Epithelial cell of proximal tubule (primary cell): Measurements from ENCODE around the gene EXOC8. TPM values are rescaled to one million over a fixed set of nuclear protein-coding genes. Genes with fewer than 3 reads are reported as not detected.

Source experiments
- DNase-seq: peaks from one replicate; pipeline ENCODE4 v3.0.0-alpha.2; 2011; ENCODE audit warnings: low read depth
- H3K4me3 ChIP-seq: 2 replicates; pipeline ENCODE4 v1.5.1; 2011; ENCODE audit warnings: low read depth, mild to moderate bottlenecking, low read length
- CTCF ChIP-seq: conservative IDR thresholded peaks from 2 replicates; pipeline ENCODE4 v1.5.1; 2012; ENCODE audit warnings: low read depth, mild to moderate bottlenecking, low read length
- total RNA-seq: library from RNA; depleted of rRNA; stranded (reverse); fragments of >200 nt; gene quantifications from 2 replicates; pipeline ENCODE4 v1.2.3, GENCODE V29; 2015

The EXOC8 gene
- total RNA-seq: 6.7 and 8.1 TPM in 2 replicates

DNA sequence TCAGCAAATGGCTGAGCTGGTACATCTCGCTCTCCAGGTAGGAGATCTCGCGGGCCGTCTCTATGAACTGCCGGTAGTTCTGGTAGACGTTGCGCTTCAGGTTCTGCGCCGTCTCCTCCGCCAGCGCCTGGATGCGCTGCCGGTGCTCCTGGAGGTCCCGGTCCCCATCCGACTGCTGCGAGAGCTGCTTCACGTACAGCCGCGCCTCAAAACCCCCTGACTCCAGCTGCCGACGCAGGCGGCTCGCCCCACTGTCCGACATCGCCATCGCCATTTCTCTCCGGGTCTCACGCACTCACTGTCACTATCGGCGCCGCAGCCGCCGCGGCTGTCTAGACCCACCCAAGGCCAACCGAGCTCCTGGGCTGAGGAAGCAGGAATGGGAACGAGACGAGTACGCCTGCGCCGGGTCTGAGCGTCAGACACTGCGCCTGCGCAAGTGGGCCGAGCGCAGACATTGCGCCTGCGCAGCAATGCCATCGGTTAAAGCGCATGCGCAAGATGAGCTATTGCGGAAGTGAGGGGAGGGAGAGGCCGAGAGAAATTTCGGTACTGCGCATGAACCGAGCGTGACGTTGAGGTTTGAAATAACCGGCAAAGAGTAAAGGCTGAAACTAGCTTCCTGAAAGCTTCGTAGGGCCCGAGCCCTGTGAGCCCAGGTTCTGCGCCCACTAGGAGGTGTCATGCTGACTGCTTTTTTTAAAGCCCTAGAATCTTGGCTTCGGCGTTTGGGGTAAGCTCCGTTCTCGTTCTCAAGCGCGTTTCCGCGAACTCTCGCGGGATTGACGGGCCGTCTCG lies at the start of gene EXOC8:
Gene EXOC8, minus strand, starts transcription at position 381 of the 798 bp plus-strand sequence. Its CDS starts 107 bp downstream, at position 274.
- peak; percentile 70 for DNase-seq
- TF ChIP-seq CTCF: no peak
- H3K4me3 ChIP-seq: peak within 1 kb of the TSS; percentile 83

- no peak for TF ChIP-seq CTCF
- no peak for DNase-seq
- no peak overlapping the region for H3K4me3 ChIP-seq
These were observed 48.8 kb upstream of the EXOC8 start for GRCh38 chr1:231386466-231386865.

- DNase-seq: no peak
- no peak for TF ChIP-seq CTCF
- no peak overlapping the region for H3K4me3 ChIP-seq
These were observed 47.7 kb upstream of the EXOC8 start for GRCh38 chr1:231385416-231385748.

GRCh38 chr1:231384696-231385415 lies 47.2 kb upstream of the EXOC8 start:
- H3K4me3 ChIP-seq: no peak overlapping the region
- TF ChIP-seq CTCF: no peak
- DNase-seq: no peak

DNA sequence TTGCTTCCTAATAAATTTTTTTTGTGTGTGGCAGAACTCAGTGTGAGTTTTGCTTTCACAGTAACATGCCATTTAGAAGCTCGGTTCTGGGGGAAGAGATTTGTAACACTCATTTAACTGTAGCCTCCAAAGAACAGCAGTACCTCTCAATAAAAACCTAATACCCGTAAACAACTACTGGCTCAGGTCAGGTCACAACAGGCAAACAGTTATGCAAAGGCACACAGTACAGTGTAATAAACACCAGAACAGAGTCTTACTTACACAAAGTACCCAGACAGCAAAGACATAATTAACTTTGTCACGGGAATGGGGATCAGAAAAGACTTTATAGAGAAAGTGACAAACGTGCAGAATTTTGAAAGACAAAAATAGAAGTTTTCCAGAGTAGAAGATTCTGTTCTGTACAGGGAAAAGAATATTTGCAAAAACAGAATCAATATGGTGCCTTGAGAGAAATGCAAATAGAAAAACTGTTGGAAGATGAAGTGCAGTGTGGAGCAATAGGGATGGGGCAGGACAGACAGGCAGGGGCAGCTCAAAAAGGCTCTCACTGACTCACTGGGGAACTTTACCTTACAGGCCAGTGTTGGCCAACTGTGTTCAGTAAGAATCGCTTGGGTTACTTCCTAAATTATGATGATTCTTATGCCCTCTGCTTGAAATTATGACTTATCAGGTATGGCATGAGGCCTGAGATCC lies 45.7 kb upstream of the EXOC8 start:
- DNase-seq: no peak
- TF ChIP-seq CTCF: no peak
- peak overlapping the region; percentile 5 for H3K4me3 ChIP-seq

DNA sequence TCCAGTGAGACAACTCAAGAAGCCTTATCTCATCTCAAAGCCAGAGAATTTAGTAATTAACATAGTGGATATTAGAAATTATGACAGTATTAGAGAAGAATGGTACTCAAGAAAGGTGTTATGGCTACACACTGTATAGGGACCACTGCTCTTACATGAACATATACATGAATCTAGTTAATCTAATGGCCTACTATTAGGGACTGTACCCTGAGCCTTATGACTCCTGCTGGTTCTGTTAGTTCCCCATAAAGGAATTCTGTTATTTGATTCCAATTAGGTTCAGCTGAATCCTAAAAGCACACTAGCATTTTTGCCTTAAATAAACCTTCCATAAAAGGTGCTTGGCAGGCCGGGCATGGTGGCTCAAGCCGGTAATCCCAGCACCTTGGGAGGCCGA lies 44.8 kb upstream of the EXOC8 start:
- no peak overlapping the region for H3K4me3 ChIP-seq
- DNase-seq: no peak
- no peak for TF ChIP-seq CTCF
